Fibroblast of skin of scalp (primary cell): Measurements from ENCODE around the gene KCNG1.

Experiments
- DNase-seq: peaks from one replicate; pipeline ENCODE4 v3.0.0-alpha.2; 2013

Gene KCNG1

DNA sequence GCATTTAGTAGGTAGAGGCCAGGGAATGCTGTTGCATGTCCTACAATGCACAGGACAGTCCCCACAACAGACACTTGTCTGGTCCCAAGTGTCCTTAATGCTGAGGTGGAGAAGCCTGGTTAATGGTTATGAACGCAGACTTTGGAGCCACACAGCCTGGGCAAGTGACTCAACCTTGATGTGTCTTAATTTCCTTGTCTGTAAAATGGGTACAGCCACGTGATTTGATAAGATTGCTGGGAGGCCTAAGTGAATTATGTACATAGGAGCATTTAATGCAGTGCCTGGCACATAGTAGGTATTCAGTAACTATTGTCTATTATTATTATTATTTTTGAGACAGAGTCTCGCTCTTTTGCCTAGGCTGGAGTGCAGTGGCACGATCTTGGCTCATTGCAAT is 11.4 kb downstream of the KCNG1 start:
- no peak for DNase-seq

DNA sequence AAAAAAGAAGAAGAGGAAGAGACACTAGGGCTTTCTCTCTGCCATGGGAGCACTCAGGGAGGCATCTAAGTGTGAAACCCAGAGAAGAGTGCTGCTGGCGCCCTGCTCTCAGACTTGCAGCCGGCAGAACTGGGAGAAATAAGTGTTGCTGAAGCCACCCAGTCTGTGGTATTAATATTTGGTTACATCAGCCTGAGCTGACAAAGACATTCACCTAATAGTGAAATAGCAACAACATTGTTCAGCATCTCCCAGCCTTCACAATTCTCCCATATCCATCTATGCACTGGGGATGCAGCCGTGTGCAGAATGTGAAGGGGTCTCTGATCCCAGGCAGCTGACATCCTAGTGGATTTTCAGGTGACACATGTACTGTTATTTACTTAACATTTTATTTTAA is 12.0 kb downstream of the KCNG1 start:
- DNase-seq = peak; percentile 27

DNA sequence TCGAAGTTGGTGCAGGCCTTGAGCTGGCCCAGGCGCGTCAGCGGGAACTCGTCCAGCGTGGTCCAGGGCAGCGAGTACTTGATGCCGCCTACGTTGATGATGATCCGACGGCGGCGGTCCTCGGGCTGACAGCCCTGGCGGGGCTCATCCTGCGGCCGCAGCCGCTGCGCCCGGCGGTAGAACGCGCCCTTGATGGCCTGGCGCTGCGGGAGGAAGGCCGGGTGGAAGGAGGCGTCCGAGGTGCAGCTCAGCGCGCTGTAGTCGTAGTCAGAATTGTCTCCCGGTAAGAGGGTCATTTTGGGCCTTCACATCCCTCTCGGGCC is 12.9 kb downstream of the KCNG1 start:
- DNase-seq = no peak

GRCh38 chr20:51009303-51010042 is 13.4 kb downstream of the KCNG1 start:
- DNase-seq = no peak

DNA sequence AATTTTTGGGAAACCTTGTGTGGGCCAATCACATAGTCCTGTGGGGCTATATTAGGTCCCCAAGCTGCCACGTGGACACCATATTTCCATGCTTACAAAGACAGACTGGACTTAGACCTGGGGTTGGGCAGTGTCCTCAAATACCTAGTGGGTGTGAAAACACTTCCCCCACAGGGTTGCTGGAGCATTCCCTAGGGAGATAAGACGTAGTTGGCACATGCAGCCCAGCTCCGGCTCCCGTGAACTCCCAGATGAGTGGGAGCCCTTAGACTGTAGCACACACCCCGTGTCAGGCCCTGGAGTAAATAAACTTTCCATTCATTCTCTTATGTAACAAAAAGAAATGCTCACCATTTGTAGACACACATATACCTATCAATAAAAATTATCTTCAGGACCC is 14.2 kb downstream of the KCNG1 start:
- DNase-seq = no peak

DNA sequence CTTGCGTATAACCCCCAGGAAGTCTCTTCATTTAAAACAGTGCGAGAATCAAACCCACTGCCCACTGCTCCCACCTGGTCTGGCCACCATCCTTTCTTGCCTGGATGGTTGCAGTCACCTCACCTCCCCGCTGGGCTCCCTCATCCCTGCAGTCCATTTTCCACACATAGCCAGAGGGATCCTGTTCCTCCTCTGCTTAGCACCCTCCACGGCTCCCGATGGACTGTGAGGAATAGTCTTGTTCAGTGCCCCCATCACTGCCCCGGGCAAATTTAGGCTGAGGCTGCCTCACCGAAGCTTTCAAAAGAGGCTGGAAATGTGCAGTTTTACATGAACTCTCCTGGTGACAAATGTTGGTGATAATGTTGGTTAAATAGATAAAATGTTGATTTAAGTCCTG is 17.7 kb downstream of the KCNG1 start:
- no peak for DNase-seq

DNA sequence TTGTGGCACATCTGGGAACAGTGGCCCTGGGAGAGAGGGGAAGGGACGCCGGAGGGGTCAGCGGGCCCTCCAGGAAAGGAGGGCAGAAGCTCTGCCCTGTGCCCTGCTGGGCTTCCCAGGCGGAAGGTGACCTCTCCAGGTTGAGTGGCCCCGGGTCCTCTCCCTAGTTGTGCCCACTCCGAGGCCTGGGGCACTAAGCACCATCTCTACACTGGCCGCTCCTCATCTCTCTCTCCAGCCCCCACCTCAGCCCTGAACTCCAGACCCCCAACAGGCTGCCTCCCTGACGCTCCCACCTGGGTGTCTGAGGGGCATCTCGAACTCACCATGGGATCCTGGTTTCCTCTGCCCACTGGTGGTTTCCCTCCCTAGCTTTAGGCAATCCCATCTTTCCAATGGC is 18.1 kb downstream of the KCNG1 start:
- DNase-seq = no peak

DNA sequence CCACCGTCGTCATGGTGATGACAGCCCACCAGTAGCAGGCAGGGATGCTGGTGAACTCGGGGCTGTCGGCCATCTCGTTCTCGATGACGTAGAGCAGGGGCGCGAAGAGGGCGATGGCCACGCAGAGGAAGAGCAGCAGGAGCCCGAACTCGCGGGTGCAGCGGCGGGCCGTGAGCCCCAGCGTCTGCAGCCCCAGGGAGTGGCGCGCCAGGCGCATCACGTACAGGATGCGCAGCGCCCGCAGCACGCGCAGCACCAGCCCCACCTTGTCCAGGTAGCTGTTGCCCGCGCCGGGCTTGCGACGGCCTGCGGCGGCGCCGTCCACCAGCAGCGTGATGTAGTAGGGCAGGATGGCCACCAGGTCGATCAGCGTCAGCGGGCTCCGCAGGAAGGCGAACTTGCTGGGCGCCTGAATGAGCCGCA is 18.6 kb downstream of the KCNG1 start:
- DNase-seq = no peak

GRCh38 chr20:51003753-51004152 is 19.2 kb downstream of the KCNG1 start:
- DNase-seq = no peak

GRCh38 chr20:51002633-51003032 is 20.3 kb downstream of the KCNG1 start:
- DNase-seq = no peak

DNA sequence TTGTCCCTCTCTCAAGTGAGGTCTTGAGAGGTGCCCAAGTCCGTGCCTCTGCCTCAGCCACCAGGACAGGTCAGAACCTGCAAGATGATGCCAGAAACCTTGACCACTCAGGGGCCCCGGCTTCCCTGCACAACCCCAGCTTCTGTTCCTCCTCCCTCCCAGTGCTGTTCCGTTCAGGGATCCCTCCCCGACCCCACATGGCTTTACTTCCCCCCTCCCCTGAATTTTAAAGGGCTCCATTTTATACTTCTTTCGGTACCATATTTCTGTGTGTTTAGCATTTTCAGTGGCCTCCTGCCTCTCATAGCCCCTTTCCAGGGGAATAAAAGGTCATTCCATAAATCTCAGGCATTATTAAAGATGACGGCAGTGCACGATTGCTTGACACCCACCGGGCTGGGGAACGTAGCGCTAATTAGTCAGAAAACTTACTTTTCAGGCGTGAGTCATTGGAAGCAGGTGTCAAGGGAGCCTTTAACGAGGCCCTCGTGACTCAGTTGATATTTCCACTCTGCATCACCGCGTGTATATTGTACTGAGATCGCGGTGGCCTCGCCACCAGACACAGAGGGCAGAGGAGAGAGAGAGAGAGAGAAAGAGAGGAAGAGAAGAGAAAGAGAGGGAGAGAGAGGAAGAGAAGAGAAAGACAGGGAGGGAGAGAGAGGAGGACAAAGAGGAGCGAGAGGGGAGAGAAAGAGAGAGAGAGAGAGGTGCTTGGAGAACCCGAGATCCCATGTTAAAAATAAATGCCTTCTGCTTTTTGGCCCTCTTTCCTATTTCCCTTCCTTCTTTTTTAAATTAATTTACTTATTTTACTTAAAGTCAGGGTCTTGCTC is 21.3 kb downstream of the KCNG1 start:
- DNase-seq = no peak

DNA sequence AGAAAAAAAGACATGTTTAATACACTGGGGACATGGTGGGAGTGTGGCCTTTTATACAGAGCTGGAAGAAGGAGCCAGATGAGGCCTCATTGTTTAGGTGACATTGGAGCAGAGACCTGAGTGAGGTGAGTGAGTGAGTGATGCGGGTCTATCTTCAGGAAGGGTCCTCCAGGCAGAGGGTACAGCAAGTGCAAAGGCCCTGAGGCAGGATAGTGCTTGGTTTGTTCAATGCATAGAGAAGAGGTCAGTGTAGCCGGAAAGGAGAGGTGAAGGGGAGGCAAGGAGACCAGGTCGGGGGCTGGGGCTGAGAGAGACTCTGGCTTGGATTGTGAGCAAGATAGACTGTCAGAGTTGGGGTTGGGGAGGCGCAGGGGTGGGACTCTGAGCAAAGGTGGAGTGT is 23.6 kb downstream of the KCNG1 start:
- no peak for DNase-seq

- no peak for DNase-seq
These were observed 25.7 kb downstream of the KCNG1 start for GRCh38 chr20:50996901-50997865.

GRCh38 chr20:50995506-50995905 is 27.4 kb downstream of the KCNG1 start:
- DNase-seq = peak; percentile 35

- DNase-seq = no peak
These were observed 29.0 kb downstream of the KCNG1 start for GRCh38 chr20:50993876-50994275.

DNA sequence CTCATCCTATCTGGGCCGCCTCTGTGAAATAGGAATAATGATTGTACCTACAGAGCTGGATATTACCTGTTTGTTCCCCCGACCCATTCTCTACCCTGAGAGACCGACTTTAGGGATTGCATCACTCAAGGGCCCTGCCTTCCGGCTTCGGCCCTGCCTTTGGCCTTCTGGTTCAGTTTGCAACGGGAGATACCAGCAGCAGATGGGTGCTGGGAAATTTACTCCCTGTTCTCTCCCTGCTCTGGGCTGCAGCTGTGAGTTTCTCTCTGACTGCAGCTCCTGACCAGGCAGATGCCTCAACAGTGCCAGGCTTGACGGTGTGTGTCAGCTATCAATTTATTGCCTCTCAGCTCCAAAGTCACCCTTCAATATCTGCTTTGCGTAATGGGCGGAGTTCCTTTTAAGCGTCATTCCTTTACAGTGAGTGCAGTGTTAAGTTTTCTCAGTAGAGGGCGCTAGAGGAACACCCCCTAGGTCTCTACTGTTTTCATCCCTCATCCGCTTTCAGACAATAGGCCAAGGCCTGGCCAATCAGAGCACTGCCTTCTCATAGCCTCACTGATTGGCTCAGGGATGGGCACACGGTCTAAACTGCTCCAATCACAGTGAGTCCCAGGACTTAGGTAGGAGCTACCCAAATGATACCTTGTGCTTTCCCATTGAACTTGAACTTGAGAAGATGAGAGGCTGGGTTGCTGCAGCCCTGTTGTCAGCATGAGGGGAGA is 30.0 kb downstream of the KCNG1 start:
- DNase-seq = peak; percentile 84

GRCh38 chr20:50992336-50992732 is 30.6 kb downstream of the KCNG1 start:
- DNase-seq = no peak

GRCh38 chr20:50991076-50991475 is 31.8 kb downstream of the KCNG1 start:
- DNase-seq = no peak

GRCh38 chr20:50987493-50988210 is 35.3 kb downstream of the KCNG1 start:
- peak; percentile 90 for DNase-seq

GRCh38 chr20:50983321-50983720 is 39.6 kb downstream of the KCNG1 start:
- DNase-seq = no peak

- peak; percentile 47 for DNase-seq
These were observed 40.5 kb downstream of the KCNG1 start for GRCh38 chr20:50982363-50982762.

- no peak for DNase-seq
These were observed 41.2 kb downstream of the KCNG1 start for GRCh38 chr20:50981714-50982048.
